Dermis blood vessel endothelial cell (primary cell): ENCODE measurements around the gene PRM3. TPM values are rescaled to one million over a fixed set of nuclear protein-coding genes. Genes with fewer than 3 reads are reported as not detected.
A peak's percentile ranks its signal among the peaks of the same experiment; 100 is the strongest.

Experiments
- DNase-seq: peaks from one replicate; pipeline ENCODE4 v3.0.0; 2010
- total RNA-seq: library from RNA; depleted of rRNA; stranded (reverse); fragments of >200 nt; gene quantifications from 2 replicates; pipeline ENCODE4 v1.2.3, GENCODE V29; 2014

Gene PRM3
- total RNA-seq, 1 donor from 2014 or later = not detected

DNA sequence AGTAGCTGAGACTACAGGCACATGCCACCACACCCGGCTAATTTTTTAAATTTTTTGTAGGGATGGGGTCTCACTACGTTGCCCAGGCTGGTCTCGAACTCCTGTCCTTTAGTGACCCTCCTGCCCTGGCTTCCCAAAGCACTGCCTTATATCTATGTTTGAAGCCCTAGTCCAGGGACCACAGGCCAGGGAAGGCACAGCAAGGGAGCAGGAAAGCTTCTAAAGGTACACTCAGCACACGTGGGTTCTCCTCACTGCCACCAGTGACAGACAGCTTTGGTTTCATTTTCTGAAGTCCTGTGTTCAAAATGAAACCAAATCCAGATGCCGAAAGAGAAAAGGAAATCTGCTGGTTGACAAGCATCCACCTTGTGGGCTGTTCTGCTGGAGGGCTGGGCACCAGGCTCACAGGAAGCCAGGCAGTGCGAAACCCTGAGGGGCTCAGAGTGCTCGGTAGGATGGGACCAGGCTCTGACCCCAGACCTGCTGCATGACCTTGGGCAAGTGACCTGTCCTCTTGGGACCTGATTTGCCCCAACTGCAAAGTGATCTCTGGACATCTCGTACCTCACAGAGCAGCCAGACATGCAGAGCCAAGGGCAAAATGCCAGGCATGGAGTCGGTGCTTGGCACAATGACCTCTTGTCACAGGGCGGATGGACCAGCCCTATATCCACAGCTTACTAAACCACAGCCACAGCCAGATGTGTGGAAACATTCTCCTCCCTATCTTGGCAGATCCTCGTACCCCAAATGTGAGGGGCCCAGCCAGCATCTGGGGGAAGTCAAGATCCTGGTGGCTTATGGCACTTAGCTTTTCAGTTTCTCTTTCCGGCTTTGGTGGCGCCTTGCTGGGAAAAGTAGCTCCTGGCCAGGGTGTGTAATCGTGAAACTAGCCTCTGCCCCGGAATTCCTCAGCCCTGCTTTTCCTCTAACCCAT is 14.6 kb downstream of the PRM3 start:
- no peak for DNase-seq

DNA sequence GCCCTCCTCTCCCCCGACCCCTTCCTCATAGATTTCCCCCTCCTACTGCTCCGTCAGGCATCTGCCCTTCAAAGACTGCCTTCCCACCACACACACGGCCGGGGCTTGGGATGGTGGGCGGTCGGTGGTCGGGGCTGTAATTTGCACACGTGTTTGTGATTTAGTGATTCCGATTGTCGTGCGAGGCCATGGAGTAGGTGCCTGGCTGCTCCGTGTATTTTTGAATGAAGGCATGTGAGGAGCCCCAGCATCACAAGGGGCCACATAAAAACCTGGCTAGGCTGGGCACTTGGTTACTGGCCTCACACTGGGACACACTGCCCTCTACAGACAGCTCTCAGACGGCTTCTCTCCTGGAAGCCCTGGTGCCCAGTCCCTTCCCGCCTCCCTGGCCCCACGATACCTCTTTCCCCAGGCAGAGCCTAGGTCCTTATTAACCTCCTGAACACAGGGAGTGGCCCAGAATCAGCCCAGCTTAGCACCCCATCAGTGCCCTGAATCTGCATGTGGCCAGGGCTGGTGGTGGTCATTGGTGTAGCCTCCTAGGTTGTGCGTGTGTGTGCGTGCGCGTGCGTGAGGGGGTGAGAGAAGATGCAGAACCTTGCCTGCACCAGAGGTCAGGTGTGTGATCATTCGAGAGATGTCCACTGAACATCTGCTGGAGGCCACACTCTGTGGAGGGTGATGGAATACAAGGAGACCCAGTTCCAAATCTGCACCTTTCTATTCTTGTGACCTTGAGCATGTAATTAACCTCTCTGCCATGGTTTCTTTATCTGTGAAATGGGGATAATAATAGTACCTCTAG is 16.1 kb downstream of the PRM3 start:
- peak; percentile 91 for DNase-seq

DNA sequence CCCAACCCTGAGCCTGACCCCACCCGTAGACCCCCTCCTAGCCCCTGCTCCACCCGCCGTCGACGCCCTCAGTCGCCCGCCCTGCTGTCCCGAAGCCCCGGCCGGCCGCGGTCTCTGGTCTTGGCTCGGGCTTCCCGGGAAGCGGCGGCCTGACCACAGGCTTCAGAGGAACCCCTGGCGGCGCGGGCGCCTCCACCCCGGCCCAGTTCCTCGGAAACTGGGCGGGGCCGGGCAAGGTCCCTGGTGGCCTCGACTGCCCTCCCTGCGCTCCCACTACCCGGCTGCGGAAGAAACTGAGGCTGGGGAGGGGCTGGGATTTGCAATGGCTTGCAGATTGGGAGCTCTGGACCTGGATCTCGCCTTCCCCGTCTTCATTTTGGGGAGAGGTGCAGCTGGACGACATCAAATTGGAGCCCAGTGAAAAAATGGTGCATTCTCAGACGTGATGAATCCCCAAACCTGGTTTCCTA is 16.7 kb downstream of the PRM3 start:
- DNase-seq = peak; percentile 51

DNA sequence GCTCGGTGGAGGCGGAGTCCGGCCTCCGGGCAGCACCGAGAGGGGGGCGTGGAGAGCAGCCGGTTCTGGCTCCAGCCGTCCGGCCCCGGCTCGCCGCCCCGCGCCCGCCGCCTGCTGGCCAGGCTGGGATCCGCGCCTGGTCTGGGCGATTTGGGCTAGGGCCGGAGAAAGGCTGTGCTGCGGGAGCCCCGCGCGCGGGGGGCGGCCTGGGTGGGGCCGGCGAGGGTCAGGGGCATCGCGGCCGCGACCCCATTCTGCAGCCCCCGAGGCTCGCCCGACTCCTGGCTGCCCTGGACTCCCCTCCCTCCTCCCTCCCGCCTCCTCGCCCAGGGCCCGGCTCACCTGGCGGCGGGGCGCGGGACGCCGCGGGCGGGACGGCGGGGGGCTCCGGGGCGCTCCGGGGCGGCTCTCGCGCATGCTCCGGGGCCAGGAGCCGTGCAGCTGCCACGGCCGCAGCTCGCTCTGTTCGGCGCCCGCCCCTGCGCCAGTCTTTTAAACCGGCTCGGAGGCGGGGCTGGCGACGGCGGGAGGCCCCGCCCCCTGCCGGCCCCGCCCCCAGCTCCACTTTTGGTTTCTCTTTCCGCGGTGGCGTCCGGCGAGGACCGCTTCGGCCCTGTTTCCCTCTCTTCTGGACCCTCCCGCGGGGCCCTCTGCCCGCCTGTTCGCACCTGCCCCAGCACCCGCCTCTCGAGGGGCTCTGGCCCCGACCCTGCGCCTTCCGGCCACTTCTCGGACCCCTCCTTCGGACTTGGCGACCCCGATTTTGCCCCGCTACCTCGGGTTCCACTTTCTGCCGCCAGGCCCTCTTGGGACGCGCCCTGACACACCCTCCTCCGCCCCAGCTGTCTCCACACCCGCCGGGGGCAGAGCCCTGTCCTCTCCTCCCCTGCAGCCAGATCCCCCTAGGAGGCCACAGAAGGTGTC is 17.4 kb downstream of the PRM3 start, which contains the start of gene SOCS1:
Gene SOCS1 (minus strand): TSS at position 468 of the 924 bp plus-strand sequence. CDS start 726 bp downstream, outside the sequence.
- peak; percentile 85 for DNase-seq

DNA sequence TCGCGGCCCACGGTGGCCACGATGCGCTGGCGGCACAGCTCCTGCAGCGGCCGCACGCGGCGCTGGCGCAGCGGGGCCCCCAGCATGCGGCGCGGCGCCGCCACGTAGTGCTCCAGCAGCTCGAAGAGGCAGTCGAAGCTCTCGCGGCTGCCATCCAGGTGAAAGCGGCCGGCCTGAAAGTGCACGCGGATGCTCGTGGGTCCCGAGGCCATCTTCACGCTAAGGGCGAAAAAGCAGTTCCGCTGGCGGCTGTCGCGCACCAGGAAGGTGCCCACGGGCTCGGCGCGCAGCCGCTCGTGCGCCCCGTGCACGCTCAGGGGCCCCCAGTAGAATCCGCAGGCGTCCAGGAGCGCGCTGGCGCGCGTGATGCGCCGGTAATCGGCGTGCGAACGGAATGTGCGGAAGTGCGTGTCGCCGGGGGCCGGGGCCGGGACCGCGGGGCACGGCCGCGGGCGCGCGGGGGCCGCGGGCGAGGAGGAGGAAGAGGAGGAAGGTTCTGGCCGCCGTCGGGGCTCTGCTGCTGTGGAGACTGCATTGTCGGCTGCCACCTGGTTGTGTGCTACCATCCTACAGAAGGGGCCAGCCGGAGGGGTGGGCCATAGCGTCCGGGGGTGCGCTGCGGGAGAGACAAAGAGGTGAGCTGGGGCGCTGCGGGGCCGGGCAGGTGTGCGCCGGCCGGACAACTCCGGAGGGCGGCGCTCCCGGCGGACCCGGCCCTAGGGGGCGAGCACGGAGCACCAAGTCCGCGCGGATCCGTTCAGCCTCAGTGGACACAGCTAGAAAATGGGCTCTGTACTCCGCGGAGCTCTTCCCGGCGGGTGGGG is 18.3 kb downstream of the PRM3 start:
- DNase-seq = peak; percentile 71

DNA sequence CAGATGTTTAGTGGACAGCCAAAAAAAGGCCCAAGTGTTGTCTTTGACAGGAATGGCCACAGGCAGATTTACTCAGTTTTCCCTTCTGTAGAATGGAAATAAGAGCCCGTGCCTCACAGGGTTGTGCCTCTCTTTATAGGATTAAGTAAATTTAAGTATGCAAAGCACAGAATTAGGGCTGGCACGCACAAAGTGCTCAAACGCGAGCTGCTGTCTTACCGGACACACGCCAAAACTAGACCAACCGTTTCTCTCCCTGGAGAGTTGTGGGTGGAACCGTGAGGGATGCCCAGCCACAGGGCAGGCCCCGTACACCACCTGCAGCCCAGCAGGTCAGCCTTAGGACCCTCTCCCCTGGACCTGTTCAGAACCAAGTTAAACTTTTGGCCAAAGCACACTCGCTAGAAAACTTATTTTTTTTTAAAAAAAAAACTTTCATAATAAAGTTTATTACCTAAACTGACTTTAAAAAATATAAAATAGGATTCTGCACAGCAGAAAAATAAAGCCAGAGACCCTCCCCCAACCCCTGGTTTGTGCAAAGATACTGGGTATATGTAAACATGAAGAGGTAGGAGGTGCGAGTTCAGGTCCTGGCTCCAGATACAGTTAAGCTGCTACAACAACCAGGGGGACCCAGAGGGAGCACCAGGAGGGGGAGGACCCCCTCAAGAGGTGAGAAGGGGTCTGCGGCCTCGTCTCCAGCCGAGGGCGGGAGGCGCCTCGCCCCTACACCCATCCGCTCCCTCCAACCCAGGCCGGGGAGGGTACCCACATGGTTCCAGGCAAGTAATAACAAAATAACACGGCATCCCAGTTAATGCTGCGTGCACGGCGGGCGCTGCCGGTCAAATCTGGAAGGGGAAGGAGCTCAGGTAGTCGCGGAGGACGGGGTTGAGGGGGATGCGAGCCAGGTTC is 19.2 kb downstream of the PRM3 start:
- no peak for DNase-seq

DNA sequence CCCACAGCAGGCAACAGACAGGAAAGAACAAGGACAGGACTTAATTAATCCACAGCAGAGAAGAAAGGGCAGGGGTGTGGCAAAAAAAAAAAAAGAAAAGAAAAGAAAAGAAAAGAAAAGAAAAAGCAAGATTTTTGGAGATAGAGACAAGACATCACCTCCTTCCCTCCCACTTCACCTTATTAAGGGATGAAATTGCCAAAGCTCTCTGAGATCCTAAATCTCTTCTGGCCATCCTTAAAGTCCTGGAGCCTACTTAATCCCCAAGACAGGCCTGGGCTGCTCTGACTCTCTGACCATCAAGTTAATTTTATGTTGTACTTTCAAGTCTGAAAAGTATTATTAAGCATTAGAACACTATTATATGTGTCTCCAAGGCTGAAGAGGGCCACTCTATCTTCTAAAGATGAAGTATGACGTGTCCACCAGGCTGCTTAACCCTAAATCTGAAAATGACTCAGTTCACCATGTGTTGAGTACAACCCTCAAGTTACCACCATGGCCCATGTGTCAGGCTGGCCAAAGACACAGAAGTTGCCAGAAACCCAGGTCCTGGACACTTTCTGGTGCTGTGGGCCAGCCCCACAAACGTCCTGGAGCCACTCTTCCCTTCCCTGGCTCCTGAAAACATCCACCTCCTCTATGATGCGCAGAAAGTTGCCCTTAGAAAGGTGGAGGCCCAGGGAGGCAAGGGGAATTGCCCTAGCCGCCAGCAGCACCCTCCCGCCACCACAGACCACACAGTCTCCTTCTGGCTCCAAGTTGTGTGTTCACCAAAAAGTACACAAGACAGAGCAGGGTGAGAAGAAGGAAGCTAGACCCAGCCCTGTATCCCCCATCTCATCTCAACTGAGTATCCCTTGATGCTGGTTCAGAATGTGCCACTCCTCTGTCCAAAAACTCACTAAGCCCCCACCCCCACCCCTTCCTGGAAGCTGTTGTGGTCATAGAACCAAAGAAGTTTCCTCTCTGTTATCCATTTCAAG is 20.1 kb downstream of the PRM3 start:
- no peak for DNase-seq

DNA sequence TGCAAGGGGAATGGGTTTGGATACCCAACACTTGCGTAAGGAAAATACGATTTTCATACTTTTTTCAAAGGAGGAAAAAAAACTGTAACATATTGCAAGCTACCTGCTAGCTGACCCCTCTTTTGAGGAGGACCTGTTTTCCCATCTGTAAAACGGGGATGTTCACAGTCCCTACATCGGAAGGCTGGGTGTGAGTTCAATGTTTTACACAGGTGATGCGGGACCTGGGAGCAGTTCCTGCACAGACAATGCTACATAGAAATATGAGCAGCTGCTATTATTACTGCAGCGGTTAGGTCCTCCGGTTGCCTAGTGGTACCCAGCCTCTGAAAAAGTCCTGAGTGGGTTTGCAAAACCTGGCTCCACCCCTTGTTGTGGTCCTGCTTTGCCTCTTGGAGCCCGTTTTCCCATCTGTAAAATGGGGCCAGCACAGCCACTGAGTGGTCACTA is 20.9 kb downstream of the PRM3 start:
- DNase-seq = no peak

DNA sequence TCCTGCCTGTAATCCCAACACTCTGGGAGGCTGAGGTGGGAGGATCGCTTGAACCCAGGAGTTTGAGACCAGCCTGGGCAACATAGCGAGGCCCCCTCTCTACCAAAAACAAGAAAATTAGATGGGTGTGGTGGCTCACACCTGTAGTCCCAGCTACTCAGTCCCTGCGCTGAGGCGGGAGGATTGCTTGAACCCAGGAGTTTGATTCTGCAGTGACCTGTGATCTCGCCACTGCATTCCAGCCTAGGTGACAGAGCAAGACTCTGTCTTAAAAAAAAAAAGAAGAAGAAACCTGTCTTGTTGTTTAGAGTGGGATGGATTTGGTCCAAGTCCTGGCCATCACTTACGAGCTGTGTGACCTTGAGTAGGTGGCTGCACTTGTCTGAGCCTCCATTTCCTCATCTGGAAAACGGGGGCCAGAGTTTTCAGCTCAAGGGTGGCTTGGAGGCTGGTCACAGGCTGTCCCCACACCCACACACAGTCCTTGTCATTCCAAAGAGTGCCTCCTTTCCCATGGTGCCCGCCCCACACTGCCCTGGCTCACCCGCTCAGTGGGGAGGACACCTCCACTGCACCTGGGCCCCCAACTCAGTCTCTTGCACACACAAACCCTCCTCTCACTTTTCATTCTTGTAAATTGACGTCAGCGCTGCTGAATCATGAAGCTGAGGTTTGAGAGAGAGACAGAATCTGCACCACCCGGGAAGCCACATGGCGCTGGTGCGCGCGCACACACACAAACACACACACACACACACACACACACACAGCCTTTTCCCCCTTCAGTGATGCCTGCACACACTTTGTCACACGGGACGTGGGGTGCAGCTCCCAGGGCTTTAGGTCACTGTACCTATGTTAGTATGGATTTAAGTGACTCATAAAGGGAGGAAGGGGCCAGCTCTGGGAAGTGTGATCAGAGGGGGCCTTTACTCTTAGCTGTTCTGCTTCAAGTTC is 21.6 kb downstream of the PRM3 start:
- no peak for DNase-seq

DNA sequence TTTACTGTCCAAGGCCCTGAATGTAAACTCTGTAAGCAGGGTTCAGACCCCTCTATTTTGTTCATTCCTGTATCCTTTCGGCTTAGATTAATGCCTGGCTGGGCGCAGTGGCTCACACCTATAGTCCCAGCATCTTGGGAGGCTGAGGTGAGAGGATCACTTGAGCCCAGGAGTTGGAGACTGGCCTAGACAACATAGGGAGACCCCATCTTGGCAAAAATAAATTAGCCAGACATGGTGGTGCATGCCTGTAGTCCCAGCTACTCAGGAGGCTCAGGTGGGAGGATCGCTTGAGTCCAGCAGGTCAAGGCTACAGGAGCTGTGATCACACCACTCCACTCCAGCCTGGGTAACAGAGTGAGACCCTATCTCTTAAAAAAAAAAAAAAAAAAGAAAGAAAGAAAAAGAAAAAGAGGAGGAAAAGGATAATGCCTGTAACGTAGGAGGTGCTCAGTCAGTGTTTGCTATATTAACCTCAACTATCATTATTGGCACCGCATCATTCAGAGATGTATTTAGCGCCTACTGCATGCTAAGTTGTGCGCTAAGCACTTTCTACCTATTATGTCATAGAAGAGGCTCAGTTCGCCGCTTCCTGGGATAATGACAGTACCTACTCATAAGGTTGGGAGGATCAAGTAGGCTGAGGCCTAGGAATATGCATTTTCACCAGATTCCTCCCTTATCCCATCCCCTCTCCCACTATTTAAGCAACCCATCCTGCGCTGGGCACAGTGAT is 22.5 kb downstream of the PRM3 start:
- no peak for DNase-seq

DNA sequence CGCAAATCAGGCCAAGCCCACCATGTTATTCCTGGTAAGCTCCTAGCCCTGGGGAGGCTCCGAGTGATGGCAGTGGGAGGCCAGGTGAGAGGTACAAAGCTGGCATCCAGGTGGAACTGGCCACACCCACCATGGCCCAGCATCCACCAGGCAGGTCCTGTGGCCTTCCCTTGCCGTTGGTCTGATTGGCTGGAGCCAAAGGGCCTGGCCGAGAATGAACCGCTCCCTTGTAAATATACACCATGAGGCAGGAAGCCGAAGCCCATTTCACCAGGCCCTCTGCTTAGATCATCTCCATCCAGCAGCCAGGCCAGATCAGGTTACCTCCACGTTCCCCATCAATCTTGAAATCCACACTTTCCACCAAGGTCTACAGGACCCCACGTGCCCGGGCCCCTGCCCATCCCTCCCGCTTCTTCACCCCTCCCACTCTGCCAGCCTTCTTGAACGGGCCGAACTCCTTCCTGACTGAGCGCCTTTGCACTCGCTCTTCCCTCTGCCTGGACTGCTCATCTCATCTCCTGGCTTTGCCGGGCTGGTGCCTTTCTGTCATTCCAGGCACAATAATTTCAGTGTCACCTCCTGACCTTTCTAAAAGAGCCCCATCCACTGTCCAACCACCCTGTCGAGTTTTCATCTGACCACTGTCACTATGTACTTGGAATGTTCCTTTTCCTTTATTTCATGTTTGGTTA is 23.2 kb downstream of the PRM3 start:
- DNase-seq = no peak

DNA sequence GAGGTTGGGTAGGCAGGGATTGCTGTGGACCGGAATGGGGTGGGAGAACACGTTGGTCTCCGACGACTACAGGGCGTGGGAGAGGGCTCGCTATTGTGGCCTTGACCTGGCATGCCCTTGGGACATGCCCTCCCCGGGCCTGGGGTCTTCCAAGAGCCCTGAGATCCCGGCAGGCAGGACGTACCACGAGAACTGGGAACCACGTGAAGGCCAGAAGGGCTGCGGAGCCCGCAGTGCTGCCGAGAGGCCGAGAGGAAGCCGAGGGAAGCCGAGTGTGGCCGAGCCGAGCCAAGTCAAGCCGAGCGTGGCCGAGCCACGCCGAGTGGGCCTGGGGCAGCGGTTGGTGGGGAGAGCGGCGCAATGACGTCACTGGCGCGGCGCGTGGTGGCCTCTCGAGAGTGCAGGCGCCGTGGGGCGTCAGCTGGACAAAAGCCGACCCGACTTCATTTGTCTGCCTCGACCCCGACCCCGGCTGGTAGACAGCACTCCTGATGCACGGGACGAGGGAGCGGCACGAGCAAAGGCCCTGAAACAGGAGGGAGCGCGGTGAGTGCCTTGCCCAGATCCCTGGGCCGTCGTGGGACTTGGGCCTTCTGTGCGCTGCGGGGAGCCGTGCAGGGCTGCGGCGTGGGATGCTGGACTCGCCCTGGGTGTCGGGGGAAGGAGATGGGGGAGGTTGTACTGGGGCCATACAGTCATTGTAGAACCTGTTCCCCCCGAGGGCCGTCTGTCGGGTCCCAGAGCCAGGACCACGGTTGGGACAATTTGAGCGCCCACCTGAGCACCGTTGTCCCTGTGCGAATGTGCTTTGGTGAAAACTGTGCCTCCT is 24.0 kb downstream of the PRM3 start:
- no peak for DNase-seq

DNA sequence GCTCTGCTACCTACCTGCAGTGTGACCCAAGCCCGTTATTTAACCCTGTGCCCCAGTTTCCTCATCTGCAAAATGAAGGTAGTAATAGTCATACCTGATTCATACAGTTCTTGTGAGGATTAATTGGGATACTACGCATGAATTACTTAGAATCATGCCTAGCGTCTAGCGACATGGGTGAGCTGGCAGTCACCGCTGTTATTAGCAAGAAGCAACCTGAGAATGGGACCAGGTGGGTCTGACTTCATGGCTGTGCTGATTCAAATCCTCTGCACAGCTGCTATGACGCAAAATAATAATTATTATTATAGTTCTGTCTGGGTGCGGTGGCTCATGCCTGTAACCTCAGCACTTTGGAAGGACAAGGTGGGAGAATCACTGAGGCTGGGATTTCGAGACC is 25.3 kb downstream of the PRM3 start:
- DNase-seq = no peak

DNA sequence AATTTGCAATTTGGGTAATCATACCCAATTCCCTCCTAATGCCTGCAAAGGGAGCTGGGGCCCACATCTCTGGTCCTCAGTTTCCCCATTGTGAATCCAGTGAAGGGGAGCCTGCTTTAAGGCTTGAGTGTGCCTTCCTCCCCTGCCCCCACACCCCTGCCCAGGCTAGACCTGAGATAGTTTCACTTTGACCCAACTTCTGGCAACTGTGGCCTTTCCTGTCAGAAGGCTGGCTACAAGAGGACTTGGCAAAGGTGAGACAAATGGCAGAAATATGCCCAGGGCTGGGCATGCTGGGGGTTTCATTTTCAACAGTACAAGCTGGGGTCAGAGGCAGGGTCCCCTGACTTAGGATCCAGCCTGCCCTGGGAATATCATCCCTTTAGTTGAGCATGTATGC is 27.4 kb downstream of the PRM3 start:
- DNase-seq = no peak

DNA sequence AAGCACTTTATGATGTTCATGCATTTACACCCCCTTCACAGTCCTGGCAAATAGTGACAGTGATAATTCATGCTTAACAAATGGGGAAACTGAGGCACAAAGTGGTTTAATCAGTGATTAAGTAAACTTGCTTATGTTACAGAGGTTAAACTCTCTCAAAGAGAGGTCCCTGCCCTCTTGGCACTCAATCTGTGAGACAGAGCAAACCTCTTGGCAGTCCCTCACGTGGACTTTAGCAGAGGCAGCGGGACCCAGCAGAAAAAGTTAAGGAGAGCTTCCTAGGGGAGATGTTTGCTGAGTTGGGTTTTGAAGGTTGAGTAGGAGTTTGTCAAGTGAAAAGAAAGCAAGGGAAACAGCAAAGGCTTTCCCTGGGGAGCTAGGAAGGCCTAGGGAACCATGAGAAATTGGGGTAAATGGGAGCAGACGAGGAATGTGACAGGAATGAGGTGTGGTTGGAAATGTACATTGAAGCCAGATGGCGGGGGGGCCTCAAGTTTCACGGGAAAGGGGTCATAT is 28.1 kb downstream of the PRM3 start:
- DNase-seq = no peak
